Stimulated activated CD4-positive, alpha-beta T cell treated with anti-CD3 and anti-CD28 coated beads, Interleukin-4, amount 100 ng/mL, for 4 hours (primary cell): ENCODE measurements around the gene METTL9.
"Not testable (repeated sequence)": the region's sequence is repeated elsewhere in the genome, so short reads cannot be mapped to it uniquely, and the experiment has no call there.

ENCODE experiments used
- DNase-seq, 2 experiments: peaks; one replicate each; pipeline ENCODE4 v3.0.0-alpha.2; 2020

The METTL9 gene

DNA sequence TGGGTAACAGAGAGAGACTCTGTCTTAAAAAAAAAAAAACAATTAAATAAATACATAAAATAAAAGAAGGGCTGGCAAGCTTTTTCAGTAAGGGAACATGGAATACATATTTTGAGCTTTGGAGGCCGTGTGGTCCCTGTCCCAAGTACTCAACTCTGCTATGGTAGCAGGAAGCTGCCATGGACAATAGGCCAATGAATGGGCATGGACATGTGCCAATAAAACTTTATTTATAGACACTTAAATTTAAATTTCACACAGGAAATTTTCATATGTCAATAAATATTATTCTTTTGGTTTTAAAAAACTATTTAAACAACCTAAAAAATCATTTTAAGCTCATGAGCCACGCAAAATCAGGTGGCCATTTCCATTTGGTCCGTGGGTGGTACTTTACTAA, 68.2 kb downstream of the METTL9 start:
- DNase-seq, result no peak

GRCh38 chr16:21673469-21673868, 74.1 kb downstream of the METTL9 start:
- DNase-seq, result no peak

DNA sequence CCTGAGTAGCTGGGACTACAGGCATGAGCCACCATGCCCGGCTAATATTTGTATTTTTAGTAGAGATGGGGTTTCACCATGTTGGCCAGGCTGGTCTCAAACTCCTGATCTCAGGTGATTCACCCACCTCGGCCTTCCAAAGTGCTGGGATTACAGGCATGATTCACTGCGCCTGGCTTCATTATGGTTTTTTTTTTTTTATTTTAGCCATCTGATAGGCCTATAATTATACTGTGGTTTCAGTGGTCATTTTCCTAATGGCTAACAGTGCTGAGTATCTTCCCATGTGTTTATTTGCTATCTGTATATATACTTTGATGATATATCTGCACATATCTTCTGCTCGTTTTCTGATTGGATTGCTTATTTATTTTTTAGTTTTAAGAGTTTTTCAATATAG, 75.1 kb downstream of the METTL9 start:
- not testable (repeated sequence) for DNase-seq

DNA sequence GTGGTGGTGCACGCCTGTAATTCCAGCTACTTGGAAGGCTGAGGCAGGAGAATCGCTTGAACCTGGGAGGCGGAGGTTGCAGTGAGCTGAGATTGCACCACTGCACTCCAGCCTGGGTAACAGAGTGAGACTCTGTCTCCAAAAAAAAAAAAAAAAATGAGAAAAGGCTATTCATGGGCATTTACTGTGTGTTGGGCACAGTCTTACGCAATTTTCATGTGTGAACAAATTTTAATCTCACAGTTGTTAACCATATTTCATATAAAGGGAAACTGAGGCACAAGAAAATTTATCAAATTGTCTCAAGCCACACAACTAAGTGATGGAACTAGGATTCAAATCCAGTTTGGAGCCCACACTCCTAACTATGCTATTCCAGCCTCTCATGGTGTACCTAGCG, 81.3 kb downstream of the METTL9 start:
- not testable (repeated sequence) for DNase-seq

DNA sequence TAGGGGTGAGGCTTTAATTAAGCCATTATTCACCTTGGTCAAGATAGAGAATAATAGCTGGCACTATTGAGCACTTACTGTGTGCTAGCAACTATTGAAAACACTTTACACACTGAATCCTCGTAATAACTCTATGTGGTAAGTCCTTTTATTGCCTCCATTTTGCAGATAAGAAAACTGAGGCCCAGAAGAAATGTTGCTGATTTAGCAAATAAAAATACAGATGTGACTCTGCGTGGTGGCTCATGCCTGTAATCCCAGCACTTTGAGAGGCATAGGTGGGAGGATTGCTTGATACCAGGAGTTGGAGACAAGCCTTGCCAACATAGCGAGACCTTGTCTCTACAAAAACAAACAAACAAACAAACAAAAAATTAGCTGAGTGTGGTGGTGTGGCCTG, 83.8 kb downstream of the METTL9 start:
- DNase-seq, result no peak

- DNase-seq, result peak in 1 of 2 experiments; percentile 21
These were observed 84.8 kb downstream of the METTL9 start for GRCh38 chr16:21684199-21684598.

DNA sequence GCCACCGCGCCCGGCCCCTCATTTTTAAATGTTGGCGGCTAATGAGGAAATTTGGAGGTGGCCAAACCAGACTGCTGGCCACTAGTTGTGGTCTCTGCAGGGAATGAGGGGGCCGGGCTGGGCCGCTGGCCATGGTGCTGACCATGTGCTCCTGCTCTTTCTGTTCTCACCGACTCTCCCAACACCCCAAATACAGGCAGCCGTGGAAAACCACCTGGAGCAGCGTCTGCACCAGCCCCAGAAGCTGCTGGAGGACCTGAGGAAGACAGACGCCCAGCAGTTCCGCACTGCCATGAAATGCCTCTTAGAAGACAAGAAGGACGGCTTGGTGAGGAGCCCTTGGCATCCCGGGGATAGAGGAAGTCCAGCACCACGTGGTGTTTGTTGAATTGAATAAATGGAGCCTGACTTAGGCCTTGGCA, 85.7 kb downstream of the METTL9 start:
- DNase-seq, result no peak

DNA sequence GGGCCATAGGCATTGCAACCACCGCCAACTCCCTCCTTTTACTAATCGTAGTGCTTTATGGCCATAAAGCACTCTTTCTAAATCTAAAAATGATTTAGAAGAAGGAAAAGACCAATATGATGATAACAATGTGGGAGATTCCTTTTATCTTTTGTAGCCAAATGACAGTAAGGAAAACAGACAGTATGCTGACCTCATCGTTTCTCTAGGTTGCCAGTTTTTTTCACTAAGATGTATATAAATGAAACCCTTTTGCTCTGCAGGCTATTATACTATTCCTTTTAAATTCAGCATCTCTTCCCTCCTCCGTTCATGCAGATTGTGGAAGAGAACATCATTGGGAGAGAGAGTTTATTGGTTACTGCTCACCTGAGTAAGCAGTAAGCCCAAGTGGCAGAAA, 89.7 kb downstream of the METTL9 start:
- DNase-seq, result no peak

GRCh38 chr16:21690967-21691366, 91.6 kb downstream of the METTL9 start:
- not testable (repeated sequence) for DNase-seq

- no peak for DNase-seq
These were observed 95.2 kb downstream of the METTL9 start for GRCh38 chr16:21694609-21695008.

- no peak for DNase-seq
These were observed 97.7 kb downstream of the METTL9 start for GRCh38 chr16:21697032-21697431.

- no peak for DNase-seq
These were observed 99.0 kb downstream of the METTL9 start for GRCh38 chr16:21698169-21699032.

GRCh38 chr16:21701271-21701670, 101.9 kb downstream of the METTL9 start:
- DNase-seq, result no peak

GRCh38 chr16:21702276-21702675, 102.9 kb downstream of the METTL9 start:
- no peak for DNase-seq

DNA sequence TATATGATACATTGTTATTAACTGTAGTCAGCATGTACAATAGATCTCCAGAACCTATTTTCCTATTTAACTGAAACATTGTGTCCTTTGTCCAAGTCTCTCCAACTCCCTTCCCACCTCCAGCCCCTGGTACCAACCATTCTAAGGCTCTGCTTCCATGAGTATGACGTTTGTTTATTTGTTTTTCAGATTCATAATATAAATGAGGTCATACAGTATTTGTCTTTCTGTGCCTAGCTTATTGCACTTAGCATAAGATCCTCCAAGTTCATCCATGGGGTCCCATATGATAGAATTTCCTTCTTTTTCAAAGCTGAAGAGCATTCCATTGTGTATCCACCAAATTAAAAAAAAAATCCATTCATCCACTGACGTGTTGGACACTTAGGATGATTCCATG, 103.8 kb downstream of the METTL9 start:
- DNase-seq, result no peak

GRCh38 chr16:21703589-21704174, 104.3 kb downstream of the METTL9 start:
- no peak for DNase-seq

DNA sequence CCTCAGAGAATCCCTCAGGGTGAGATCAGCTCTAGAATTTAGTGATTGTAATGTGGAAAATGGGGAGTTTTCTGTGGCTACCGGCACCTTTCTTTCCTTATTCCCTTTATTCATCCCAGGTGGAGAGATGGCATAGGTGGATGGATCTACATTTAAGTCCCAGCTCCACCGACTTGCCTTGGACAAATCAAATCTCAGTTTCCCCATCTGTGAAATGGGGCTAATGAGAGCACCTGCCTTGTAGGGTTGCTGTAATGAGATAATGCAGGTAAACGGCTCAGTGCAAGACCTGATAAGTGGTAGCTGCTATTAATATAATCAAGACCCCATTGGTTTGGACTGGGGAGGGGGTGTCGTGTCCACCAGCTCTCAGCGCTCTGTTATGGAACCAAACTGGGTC, 104.9 kb downstream of the METTL9 start:
- DNase-seq, result no peak

GRCh38 chr16:21704733-21705132, 105.4 kb downstream of the METTL9 start:
- no peak for DNase-seq
